Panc1 (cell line): Measurements from ENCODE around the gene POLR3GL. TPM values are rescaled to one million over a fixed set of nuclear protein-coding genes. Genes with fewer than 3 reads are reported as not detected.

Experiments
- ATAC-seq: fragments of 200-7000 bp; cut with Tn5 transposase; 2 replicates; pipeline ENCODE4 v1.9.1; 2020; ENCODE audit warnings: mild to moderate bottlenecking, moderate library complexity
- BruUV-seq: library from RNA; stranded (reverse); fragments of 400-500 nt; replicated peaks from 2 replicates; lab custom pipeline; 2021; lab: Mats Ljungman, UMichigan
- CTCF ChIA-PET: fragments of 300-600 bp; sonication (Branson Sonifier 250); formaldehyde crosslinking; loops from one replicate; lab custom pipeline; 2022; ENCODE audit warnings: antibody characterized with exemption; lab: Charles Lee
- POLR2A ChIA-PET: fragments of 300-600 bp; sonication (Branson Sonifier 250); formaldehyde crosslinking; loops from one replicate; lab custom pipeline; 2022; ENCODE audit warnings: antibody characterized with exemption; lab: Charles Lee
- DNase-seq: peaks from one replicate; pipeline ENCODE4 v3.0.0-alpha.2; 2010; ENCODE audit warnings: low read depth, low spot score
- H3K27ac ChIP-seq: 2 replicates; pipeline ENCODE4 v1.5.1; 2011; ENCODE audit warnings: mild to moderate bottlenecking, low read length, inconsistent platforms
- H3K27me3 ChIP-seq: fragments of 200-500 bp; sonication (Bioruptor generic); 2 replicates; pipeline ENCODE4 v1.6.0; 2014; ENCODE audit warnings: low read length, inconsistent platforms; ENCODE audit not compliant: control insufficient read depth, insufficient read depth
- H3K36me3 ChIP-seq: fragments of 200-500 bp; sonication (Bioruptor generic); 2 replicates; pipeline ENCODE4 v1.5.1; 2014; ENCODE audit warnings: inconsistent platforms, mild to moderate bottlenecking, low read length, moderate library complexity; ENCODE audit not compliant: control insufficient read depth, insufficient read depth
- H3K4me1 ChIP-seq: 2 replicates; pipeline ENCODE4 v1.5.1; 2011; ENCODE audit warnings: inconsistent platforms, mild to moderate bottlenecking, low read length, moderate library complexity; ENCODE audit not compliant: control insufficient read depth, insufficient read depth
- H3K4me3 ChIP-seq, 2 experiments: 2 replicates each; pipeline ENCODE4 v1.5.1; 2011 to 2012; ENCODE audit warnings: low read depth in 2 of 2, low read length in 2 of 2, mild to moderate bottlenecking in 2 of 2, inconsistent platforms in 1 of 2, moderate library complexity in 1 of 2
- H3K9me3 ChIP-seq: fragments of 200-500 bp; sonication (Bioruptor generic); 2 replicates; pipeline ENCODE4 v1.5.1; 2014; ENCODE audit warnings: low read depth, mild to moderate bottlenecking, inconsistent platforms, low read length, moderate library complexity; ENCODE audit not compliant: control insufficient read depth, insufficient read depth
- REST ChIP-seq, 2 experiments: IDR thresholded peaks; 2 replicates each; pipeline ENCODE4 v1.6.1; 2011 to 2012; ENCODE audit warnings: low read depth in 2 of 2, control low read depth in 1 of 2, low read length in 1 of 2, mild to moderate bottlenecking in 1 of 2, moderate library complexity in 1 of 2; ENCODE audit not compliant: insufficient read depth in 1 of 2
- SIN3A ChIP-seq: IDR thresholded peaks from 2 replicates; pipeline ENCODE4 v1.6.1; 2012; ENCODE audit warnings: low read depth, mild to moderate bottlenecking, low read length, moderate library complexity, borderline replicate concordance; ENCODE audit not compliant: insufficient read depth
- TCF7L2 ChIP-seq: IDR thresholded peaks from 2 replicates; pipeline ENCODE4 v1.6.1; 2011; ENCODE audit warnings: mild to moderate bottlenecking, low read depth, low read length, inconsistent platforms
- in situ Hi-C: cut with HindIII; loops from 2 replicates; pipeline ENCODE4 v1.10.0; 2016; ENCODE audit warnings: low sequenced_read_pairs, low pct_unique_long_range_greater_than_20kb
- intact Hi-C: fragments of 100-400 bp; cut with micrococcal nuclease; formaldehyde crosslinking; loops from one replicate; pipeline ENCODE4 v1.10.0; 2022; ENCODE audit not compliant: unreplicated experiment
- total RNA-seq: library from RNA; stranded (reverse); gene quantifications from one replicate; pipeline ENCODE4 v1.2.1, GENCODE V29; 2021; ENCODE audit not compliant: unreplicated experiment
- TF ChIP-seq, protein P1 (sequence below): fragments of 450-650 bp; IDR thresholded peaks from 2 replicates; pipeline ENCODE4 v1.5.1; 2017; ENCODE audit warnings: mild to moderate bottlenecking

POLR3GL gene
- total RNA-seq, 1 experiment from 2014 or later = 14.9 TPM

- Histone ChIP-seq H3K4me1 (no peaks in the 10 kb centered on the region), H3K4me3 (no peak overlapping the region), H3K36me3 (no peaks in the 10 kb centered on the region), H3K27me3 (no peaks in the 10 kb centered on the region), H3K9me3 (no peaks in the 10 kb centered on the region), H3K27ac (no peak overlapping the region)
- in situ Hi-C loops (no loop called here), intact Hi-C loops (no loop called here)
- BruUV-seq = no TSS peak
- CTCF ChIA-PET = no interaction called here
- TF ChIP-seq REST (IDR thresholded peaks at IDR 0.05; ENCODE audit: insufficient read depth in 1 of 2, low read depth in 2 of 2, low read length in 1 of 2) = no peak
- TF ChIP-seq, protein P1, sequence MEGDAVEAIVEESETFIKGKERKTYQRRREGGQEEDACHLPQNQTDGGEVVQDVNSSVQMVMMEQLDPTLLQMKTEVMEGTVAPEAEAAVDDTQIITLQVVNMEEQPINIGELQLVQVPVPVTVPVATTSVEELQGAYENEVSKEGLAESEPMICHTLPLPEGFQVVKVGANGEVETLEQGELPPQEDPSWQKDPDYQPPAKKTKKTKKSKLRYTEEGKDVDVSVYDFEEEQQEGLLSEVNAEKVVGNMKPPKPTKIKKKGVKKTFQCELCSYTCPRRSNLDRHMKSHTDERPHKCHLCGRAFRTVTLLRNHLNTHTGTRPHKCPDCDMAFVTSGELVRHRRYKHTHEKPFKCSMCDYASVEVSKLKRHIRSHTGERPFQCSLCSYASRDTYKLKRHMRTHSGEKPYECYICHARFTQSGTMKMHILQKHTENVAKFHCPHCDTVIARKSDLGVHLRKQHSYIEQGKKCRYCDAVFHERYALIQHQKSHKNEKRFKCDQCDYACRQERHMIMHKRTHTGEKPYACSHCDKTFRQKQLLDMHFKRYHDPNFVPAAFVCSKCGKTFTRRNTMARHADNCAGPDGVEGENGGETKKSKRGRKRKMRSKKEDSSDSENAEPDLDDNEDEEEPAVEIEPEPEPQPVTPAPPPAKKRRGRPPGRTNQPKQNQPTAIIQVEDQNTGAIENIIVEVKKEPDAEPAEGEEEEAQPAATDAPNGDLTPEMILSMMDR = no peak
- no peak for TF ChIP-seq SIN3A
- TF ChIP-seq TCF7L2 = no peak
- DNase-seq (no peak), ATAC-seq (no peak)
- POLR2A ChIA-PET = no interaction called here
Measured at GRCh38 chr1:145983206-145983675, 18.8 kb downstream of the POLR3GL start.

GRCh38 chr1:145983960-145984830 lies 19.7 kb downstream of the POLR3GL start:
- Histone ChIP-seq H3K4me1 (no peaks in the 10 kb centered on the region), H3K27ac (no peak overlapping the region), H3K36me3 (no peaks in the 10 kb centered on the region), H3K4me3 (no peak overlapping the region), H3K9me3 (no peaks in the 10 kb centered on the region), H3K27me3 (no peaks in the 10 kb centered on the region)
- ATAC-seq = no peak
- no peak for DNase-seq
- in situ Hi-C loops = no loop called here
- ChIA-PET POLR2A (no interaction called here), CTCF (interaction anchor here (0.6 kb wide), 1 partner anchor 75 kb away, joined by 5 read pairs; no protein-coding TSS in a partner anchor)
- BruUV-seq = no TSS peak
- TF ChIP-seq, protein P1 = no peak
- intact Hi-C loops = no loop called here
